ENCODE results near the gene PPP2R5C. TPM values are rescaled to one million over a fixed set of nuclear protein-coding genes. Genes with fewer than 3 reads are reported as not detected.

Gene PPP2R5C
- total RNA-seq, 1 experiment from 2014 or later: 80.3 TPM

- Histone ChIP-seq H3K27ac (ENCODE audit: low read length) (no peak overlapping the region), H3K4me3 (ENCODE audit: low read depth in 2 of 2, low read length in 2 of 2) (no peak overlapping the region), H3K27me3 (ENCODE audit: control insufficient read depth, insufficient read depth, low read length) (no peaks in the 10 kb centered on the region), H3K4me1 (ENCODE audit: control insufficient read depth, insufficient read depth, low read length) (peaks cover 3% of the 10 kb centered on the region), H3K9me3 (ENCODE audit: control insufficient read depth, insufficient read depth, low read depth, low read length) (no peaks in the 10 kb centered on the region), H3K36me3 (ENCODE audit: control insufficient read depth, insufficient read depth, low read length) (peaks cover 7% of the 10 kb centered on the region; the same call in 1 of the 2 replicates)
- no TSS peak for BruUV-seq (replicated peaks)
- DNase-seq (ENCODE audit: low read depth, low spot score): no peak
- ChIA-PET CTCF (interaction anchor here (0.6 kb wide), 1 partner anchor 17 kb away, joined by 3 read pairs; no protein-coding TSS in a partner anchor), POLR2A (no interaction called here)
- in situ Hi-C loops (cut with HindIII; ENCODE audit: low pct_unique_long_range_greater_than_20kb, low sequenced_read_pairs) (no loop called here), intact Hi-C loops (cut with micrococcal nuclease; ENCODE audit: unreplicated experiment) (loop anchor here (10.0 kb wide), 1 partner anchor 240 kb away; no protein-coding TSS in a partner anchor)
- no peak for TF ChIP-seq TCF7L2 (IDR thresholded peaks at IDR 0.05; ENCODE audit: low read depth, low read length)
- no peak for TF ChIP-seq SIN3A (IDR thresholded peaks at IDR 0.05; ENCODE audit: borderline replicate concordance, insufficient read depth, low read depth, low read length)
- no peak for TF ChIP-seq CTCF (IDR thresholded peaks at IDR 0.05)
- no peak for TF ChIP-seq REST (IDR thresholded peaks at IDR 0.05; ENCODE audit: insufficient read depth in 1 of 2, low read depth in 2 of 2, low read length in 1 of 2)
- no peak for TF ChIP-seq POLR2AphosphoS5 (IDR thresholded peaks at IDR 0.05; ENCODE audit: low read depth, low read length)
- no peak for ATAC-seq
These were observed 182.9 kb downstream of the PPP2R5C start for GRCh38 chr14:101944451-101944850.

GRCh38 chr14:101945171-101945570, 183.7 kb downstream of the PPP2R5C start:
- ATAC-seq: no peak
- intact Hi-C loops (cut with micrococcal nuclease; ENCODE audit: unreplicated experiment): loop anchor here (10.0 kb wide), 1 partner anchor 240 kb away; no protein-coding TSS in a partner anchor
- POLR2A ChIA-PET: interaction anchor here (0.6 kb wide), 1 partner anchor 184 kb away, joined by 8 read pairs; no protein-coding TSS in a partner anchor

More at GRCh38 chr14:101945171-101945570, 183.7 kb downstream of the PPP2R5C start:
- CTCF ChIA-PET: interaction anchor here (0.7 kb wide), 1 partner anchor 172 kb away, joined by 3 read pairs; no protein-coding TSS in a partner anchor
- TF ChIP-seq SIN3A (IDR thresholded peaks at IDR 0.05; ENCODE audit: borderline replicate concordance, insufficient read depth, low read depth, low read length) (no peak), CTCF (IDR thresholded peaks at IDR 0.05) (no peak), POLR2AphosphoS5 (IDR thresholded peaks at IDR 0.05; ENCODE audit: low read depth, low read length) (no peak), TCF7L2 (IDR thresholded peaks at IDR 0.05; ENCODE audit: low read depth, low read length) (no peak), REST (IDR thresholded peaks at IDR 0.05; ENCODE audit: insufficient read depth in 1 of 2, low read depth in 2 of 2, low read length in 1 of 2) (no peak)
- no peak overlapping the region for H3K4me3 ChIP-seq (ENCODE audit: low read depth in 2 of 2, low read length in 2 of 2)
- H3K9me3 ChIP-seq (ENCODE audit: control insufficient read depth, insufficient read depth, low read depth, low read length): no peaks in the 10 kb centered on the region
- DNase-seq (ENCODE audit: low read depth, low spot score): no peak
- H3K27me3 ChIP-seq (ENCODE audit: control insufficient read depth, insufficient read depth, low read length): no peaks in the 10 kb centered on the region
- H3K36me3 ChIP-seq (ENCODE audit: control insufficient read depth, insufficient read depth, low read length): peaks cover 7% of the 10 kb centered on the region; the same call in 1 of the 2 replicates
- BruUV-seq (replicated peaks): no TSS peak
- H3K27ac ChIP-seq (ENCODE audit: low read length): no peak overlapping the region
- in situ Hi-C loops (cut with HindIII; ENCODE audit: low pct_unique_long_range_greater_than_20kb, low sequenced_read_pairs): no loop called here
- H3K4me1 ChIP-seq (ENCODE audit: control insufficient read depth, insufficient read depth, low read length): peaks cover 3% of the 10 kb centered on the region
